Stimulated activated CD4-positive, alpha-beta T cell treated with anti-CD3 and anti-CD28 coated beads, Interleukin-2, amount 100 ng/mL, for 48 hours (primary cell): ENCODE data around the gene APOB.

Source experiments
- DNase-seq, 2 donors: peaks; one replicate each; pipeline ENCODE4 v3.0.0-alpha.2; 2020

APOB gene

GRCh38 chr2:21047141-21048009, 3.5 kb upstream of the APOB start:
- DNase-seq, result no peak

DNA sequence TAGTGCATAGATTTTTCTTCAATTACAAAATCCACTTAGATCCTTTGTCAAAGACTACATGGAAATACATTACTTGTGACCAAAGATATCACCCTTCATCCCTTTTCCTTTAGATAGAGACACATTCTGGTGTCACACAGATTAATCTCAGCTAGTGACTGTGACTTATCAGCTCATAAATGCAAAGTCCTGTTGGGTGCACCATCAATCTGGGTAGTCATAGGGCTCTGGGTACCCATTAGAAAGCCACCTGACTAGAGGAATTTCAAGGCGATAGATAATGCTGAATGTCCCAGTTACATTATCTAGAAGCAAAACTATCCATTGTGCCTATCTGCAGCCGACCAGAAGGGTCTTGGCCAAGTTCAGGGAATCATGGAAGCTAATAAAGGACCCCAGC, 2.6 kb upstream of the APOB start:
- no peak for DNase-seq

DNA sequence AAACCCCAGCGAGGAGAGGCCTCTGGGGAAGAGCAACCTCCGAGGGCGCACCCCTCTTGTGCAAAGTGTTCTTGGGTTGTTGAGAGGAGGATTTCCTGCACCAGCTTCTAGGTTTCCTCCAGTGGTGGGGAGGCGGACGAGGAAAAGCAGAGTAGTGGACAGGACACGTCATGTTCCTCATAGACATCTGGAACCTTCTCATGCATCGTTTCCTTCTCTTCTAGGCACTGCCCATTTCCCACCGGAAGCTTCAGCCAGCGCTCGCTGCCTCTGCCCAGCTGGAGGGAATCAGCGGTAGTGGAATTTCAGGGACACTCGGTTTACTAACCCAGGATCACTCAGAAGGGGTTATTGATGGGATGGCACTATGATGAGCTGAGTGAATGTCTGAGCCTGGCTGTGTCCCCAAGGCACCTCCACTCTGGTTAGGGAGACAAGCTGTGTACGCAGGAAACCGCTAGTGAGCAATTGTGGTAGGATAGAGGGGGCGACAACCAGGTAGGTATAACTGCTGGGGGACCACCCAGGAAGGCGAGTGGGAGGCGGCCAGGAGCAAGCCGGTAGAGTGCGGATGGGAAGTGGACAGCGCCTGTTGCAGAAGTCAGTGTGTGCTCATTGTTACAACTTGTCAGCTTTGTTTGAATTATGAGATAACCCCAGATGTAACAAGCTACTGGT, 960 bp upstream of the APOB start:
- no peak for DNase-seq

- peak; percentile 45 to 49 for DNase-seq
Measured at GRCh38 chr2:21042958-21043743, 722 bp downstream of the APOB start.

GRCh38 chr2:21042708-21042957, 1.2 kb downstream of the APOB start:
- no peak for DNase-seq

DNA sequence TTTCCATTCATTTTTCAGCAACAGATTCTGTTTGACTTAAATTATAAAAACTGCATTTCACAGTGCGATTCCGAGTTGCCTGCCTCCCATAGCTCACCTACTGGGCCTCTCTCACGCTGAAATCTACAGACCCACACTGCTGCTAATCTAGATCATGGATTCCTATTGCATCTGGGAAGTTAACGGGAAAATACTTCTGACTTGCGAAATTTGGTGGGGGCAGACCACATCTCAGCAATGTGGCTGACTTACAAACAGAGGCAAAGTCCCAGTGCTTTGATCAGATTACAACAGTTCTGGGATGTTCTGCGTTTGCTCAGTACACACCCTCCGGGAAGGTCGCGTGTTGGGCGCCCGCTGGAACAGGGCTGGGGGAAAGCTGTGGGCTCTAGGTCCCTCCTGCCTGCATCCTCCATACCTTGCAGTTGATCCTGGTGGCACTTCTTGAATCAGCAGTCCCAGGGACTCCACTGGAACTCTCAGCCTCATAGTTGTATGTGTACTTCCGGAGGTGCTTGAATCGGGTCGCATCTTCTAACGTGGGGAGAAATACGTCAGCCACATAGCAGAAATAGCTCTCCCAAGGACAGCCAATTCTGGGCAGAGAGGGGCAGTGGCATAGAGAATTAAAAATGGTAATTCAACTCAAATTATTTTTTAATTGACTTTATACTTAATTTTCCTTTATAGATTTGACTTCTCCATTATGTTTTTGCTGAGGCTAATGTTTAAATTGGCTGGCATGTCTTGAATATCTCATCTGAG, 1.7 kb downstream of the APOB start:
- DNase-seq, result no peak

DNA sequence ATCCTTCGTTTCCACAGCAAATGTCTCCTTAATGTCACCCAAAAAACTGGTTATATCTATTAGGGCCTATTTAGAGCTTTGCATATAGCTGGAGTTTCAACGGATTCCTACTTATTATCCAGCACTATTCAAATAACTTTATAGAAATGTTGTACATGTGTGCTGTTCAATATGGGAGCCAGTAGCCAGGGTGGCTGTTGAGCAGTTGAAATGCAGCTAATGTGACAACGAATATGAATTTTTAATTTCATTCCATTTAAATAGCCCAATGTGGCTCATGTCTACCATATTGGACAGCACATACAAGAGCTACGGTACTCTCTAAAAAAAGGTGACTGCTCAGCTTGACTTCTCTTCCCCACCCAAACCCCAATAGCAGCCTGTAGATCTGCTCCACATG, 2.4 kb downstream of the APOB start:
- DNase-seq, result no peak

GRCh38 chr2:21040468-21041377, 3.1 kb downstream of the APOB start:
- DNase-seq, result no peak

- DNase-seq, result no peak
Measured at GRCh38 chr2:21039979-21040467, 3.9 kb downstream of the APOB start.

DNA sequence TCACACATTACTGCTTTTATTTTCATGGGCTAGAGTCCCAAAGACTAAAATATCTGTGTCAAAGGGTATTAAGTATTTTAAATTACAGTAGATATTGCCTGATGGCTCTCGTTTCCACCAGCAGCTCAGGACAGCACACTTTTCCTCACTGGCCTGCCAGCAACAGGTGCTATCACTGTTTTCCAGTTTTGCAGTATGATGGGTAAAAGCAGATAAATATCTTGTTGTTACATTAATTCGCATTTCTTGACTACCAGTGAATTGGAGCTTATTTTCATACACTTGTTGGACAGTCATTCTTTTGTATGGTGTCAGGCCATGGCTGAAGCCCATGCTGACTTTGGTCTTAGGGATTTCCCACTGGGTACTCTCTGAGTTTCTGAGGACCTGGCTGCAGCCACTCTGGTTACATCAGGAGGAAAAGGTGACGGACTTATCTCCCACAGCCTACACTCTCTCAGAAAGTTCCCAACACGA, 4.8 kb downstream of the APOB start:
- no peak for DNase-seq

- no peak for DNase-seq
Measured at GRCh38 chr2:21038403-21039073, 5.3 kb downstream of the APOB start.

DNA sequence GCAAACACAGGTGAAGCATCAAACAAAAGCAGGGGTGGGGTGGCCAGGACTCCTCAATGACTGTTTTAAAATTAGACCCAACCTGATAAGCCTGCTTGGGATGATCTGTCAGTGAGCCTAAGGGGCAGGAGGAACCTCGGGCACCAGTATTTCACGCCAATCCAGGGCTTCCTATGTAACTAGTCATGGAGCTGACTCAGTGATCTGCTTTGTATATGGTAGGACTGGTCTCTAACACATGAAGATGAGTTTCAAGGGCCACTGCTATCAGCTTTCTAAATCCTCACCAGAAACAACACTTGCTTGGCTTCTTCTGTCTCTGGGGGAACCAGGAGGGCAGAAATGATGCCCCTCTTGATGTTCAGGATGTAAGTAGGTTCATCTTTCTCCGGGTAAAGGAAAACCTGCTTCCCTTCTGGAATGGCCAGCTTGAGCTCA, 6.2 kb downstream of the APOB start:
- no peak for DNase-seq

DNA sequence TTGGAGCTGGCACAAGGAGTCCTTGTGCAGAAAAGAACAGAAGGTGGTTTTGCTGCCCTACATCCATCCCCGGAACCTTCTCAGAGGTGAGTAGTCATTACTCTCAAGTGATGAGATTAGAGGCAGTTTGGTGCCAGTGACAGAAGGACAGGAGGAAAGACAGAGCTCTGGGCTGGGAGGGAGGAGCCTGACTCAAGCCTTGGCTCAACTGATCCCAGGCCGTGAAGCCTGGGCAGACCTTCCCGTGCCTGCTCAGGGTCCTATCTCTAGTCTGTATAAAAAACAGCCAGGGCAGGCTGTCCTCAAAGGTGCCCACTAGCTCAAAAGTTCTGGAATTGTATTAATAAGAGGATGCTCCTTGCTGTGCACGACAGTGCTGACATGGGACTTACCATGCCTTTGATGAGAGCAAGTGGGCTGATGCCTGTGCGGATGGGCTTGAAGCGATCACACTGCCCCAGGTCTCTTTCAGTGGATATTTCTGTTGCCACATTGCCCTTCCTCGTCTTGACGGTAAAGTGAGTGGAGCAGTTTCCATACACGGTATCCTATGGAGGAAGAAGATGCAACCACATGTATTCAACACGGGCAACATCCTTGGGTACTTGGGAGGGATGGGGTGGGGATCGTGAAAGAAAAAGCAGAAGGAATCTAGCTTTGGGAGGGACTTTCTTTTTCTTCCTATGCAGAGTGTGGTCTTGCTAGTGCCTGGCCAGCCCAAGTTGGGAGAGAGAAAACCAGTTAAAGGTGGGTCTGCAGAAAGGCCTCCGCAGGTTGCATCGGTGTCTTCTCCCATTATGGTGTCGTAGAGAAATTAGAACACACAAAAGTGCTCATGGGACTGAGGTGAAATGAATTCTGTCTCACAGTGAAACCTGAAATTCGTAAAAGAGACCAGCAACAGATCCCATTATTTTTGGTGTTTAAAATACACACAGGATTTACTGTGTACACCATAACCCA, 6.9 kb downstream of the APOB start:
- DNase-seq, result no peak

DNA sequence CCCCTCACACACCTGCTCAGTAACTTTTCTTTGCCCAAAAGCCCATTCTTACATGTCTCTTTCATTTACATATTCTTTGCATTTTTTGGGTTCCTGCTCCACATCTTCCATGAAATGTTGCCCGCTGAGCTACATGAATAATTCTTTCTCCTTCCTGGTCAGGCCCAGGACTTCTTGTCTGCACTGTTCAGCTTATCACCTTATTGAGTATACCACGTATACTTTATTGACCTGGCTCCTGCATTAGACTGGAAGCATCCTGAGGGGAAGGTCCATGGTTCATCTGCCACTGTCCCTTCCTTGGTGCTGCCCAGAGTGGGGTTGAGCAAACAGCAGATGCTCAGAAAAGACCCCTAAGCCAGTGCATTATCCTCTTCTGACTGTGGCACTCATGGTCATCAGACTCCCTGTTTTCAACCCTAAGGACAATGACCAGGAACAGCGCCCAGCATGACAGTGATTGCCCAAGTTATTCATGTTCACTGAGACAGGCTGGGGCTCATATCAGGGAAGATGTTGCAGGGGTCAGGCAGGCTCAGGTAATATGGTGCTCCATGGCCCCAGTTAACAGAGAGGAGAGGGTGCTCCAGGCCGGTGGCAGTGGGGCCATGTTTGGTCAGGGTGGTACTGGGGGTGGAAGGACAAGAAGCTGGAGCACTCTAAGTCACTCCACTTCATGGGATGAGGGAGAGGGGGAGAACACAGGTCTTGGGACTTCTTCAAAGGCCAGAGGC, 7.7 kb downstream of the APOB start:
- DNase-seq, result no peak

- no peak for DNase-seq
Measured at GRCh38 chr2:21035282-21035973, 8.4 kb downstream of the APOB start.

DNA sequence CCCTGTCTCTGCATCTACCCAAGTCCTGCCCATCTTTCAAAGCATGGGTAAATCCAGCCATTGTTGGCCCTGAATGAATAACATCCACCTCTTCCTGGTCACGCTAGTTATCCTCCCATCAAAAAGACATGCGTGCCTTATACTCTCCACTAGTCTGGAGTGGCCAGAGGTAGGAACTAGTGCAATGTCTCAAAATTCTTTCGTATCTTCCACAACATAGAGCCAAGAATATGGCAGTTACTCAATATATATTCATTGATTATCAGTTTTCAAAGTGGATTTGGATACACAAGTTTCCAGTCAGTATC, 8.9 kb downstream of the APOB start:
- no peak for DNase-seq

GRCh38 chr2:21034156-21034971, 9.5 kb downstream of the APOB start:
- no peak for DNase-seq
